ENCODE measurements around the gene CTNND1.

DNA sequence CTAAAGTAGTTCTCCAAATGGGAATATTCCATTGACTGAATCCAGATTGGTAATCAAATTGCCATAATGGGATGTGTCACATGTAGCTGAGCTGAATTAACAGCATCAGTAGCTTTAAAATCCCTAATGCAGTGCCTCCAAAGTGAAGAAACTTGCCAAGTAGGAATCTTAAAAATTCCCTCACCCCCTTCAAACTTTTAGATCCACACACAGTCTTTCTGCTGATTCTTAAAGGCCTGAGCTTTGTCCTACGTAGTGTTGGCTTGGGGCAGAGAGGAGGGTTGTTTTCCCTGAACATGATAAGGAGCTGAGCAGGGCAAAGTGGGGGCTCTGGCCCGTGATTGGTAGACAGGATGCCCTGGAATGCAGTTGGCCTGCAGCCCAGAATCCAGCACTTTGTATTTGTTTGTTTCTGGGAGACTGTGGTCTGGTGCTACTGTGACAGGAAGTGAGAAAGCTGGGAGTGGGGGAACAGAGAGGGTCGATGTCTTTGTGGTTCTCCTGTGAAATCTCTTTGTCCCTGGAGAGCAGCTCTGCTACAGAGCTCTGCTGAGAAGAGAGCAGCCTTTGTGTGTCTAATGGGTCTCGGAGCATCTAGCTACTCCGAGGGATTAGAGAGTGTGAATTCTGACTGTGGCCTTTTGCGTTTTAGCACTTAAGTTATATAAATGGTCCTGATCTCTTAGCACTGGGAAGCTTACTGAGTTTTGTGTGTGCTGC is 16.9 kb downstream of the CTNND1 start:
- TF ChIP-seq EZH2 (IDR thresholded peaks at IDR 0.05; ENCODE audit: insufficient read depth, poor library complexity, severe bottlenecking) (no peak), EZH2phosphoT487 (IDR thresholded peaks at IDR 0.05; ENCODE audit: insufficient read depth, low read depth) (no peak)

All from GM23248 (cell line).